MV-4-11 (cell line): ENCODE data around the gene KRT85.
"Not testable (repeated sequence)": the region's sequence is repeated elsewhere in the genome, so short reads cannot be mapped to it uniquely, and the experiment has no call there.

Experiments used
- DNase-seq: peaks from one replicate; lab custom pipeline; 2025; lab: John Stamatoyannopoulos, UW

KRT85 gene

DNA sequence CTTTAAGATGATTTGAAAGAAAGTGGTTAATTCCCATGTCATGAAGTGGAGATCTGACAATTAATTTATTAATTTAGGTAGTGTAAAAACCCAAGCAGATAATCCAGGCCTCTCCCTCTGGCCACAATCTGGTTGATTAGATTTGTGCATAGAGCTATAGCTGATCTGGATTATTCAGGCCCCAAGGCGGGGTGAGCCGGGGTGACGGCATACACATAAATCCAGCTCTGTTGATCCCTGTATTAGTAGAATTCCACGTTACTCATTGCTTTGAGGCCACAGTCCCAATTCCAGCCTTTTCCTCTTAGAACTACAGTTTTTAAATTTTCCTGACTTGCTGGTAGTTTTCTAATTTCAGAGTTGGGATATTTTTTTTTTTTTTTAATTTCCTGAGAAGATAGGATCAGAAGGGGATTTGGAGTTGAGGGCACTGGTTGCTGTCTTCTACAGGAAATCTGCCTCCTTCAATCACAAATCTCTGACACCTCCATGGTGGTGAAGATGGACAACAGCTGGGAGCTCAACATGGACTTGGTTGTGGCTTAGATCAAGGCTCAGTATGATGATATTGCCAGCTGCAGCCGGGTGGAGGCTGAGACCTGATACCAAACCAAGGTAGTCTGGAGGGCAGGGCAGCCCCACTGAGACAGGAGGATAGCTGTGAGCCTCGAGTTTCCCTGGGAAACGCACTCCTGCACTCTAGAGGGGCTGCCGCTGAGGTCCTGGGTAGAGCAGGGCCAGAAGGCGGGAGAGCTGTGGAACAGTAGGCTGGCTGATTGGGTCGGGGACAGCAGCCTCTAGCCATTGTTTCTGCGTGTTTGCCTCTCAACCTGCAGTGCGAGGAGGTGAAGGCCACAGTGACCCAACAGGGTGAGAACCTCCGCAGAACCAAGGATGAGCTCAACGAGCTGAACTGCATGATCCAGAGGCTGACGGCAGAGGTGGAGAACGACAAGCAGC lies 19.4 kb downstream of the KRT85 start:
- DNase-seq = no peak

DNA sequence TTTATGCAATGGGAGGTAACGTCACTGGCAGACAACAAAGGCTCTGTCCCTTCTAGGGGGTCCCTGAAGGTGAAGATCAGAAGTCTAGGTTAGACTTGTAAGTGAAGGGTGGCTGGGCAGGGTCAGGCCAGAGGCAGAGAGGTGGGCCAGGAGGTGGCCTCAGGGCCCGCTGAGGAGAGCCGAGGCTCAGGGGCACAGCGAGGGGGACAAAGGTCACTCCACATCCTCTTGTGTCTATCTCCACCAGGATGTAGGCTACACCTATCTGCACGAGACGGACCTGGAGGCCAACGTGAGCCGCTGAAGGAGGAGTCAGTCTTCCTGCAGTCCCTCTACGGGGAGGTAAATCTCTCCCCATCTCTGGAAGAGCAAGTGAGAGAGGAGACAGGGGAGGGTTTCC lies 20.3 kb downstream of the KRT85 start:
- no peak for DNase-seq

DNA sequence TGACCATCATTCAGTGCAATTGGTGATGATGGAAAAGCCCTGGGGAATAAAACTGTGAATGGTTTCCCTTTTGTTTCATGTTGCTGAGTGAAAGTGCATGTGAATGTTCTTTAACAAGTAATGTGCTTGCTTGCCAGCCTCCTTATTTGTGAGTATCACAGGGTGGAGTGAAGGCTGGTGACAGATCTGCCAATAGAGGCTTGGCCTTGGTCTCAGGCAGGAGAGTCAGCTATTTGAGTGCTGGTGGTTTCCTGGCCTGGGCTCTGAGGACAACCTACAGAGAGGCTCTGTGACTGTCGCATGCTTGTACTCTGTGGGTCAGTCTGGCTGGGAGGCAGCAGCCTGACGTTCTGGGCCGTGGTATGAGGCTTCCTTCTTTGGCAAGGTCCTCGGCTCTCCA lies 20.7 kb downstream of the KRT85 start:
- no peak for DNase-seq

DNA sequence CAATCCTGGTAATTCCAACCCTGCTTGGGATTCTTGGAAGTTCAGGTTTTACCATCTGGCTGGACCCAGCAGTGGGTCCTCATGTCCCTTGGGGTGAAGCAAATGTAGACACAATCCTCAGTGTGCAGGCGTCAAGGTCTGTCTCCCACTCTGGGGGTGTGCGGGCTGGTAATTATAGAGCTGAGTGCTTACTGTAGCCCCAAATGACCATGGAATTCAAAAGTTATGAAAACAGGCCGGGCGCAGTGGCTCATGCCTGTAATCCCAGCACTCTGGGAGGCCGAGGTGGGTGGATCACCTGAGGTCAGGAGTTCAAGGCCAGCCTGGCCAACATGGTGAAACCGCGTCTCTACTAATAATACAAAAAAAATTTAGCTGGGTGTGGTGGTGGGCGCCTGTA lies 22.2 kb downstream of the KRT85 start:
- not testable (repeated sequence) for DNase-seq

DNA sequence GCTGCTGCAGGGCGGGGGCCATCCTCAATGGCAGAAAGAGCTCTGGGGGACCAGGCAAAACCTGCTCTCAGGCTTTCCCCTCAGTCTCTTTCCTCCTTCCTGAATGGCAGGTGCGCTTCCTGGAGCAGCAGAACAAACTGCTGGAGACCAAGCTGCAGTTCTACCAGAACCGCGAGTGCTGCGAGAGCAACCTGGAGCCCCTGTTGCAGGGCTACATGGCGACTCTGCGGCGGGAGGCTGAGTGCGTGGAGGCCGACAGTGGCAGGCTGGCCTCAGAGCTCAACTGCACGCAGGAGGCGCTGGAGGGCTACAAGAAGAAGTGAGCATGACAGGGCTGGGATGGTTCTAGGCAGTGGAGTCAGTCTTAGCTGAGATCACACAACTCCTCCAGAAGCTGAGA lies 23.2 kb downstream of the KRT85 start:
- DNase-seq = no peak

DNA sequence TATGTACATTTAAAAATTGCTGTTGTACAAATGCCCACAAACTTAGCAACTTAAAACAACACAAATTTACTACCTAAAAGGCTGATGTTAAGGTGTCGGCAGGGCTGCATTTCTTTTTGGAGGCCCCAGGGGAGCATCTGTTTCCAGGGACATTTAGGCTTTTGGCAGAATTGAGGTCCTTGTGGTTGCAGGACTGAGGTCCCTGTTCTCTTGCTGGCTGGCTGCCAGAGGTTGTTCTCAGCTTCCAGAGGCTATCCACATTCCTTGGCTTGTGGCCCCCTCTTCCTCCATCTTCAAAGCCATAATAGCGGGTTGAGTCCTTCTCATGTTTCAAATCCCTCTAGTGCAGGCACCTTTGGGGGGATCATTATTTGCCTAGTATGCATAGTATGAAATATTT lies 23.7 kb downstream of the KRT85 start:
- DNase-seq = no peak

DNA sequence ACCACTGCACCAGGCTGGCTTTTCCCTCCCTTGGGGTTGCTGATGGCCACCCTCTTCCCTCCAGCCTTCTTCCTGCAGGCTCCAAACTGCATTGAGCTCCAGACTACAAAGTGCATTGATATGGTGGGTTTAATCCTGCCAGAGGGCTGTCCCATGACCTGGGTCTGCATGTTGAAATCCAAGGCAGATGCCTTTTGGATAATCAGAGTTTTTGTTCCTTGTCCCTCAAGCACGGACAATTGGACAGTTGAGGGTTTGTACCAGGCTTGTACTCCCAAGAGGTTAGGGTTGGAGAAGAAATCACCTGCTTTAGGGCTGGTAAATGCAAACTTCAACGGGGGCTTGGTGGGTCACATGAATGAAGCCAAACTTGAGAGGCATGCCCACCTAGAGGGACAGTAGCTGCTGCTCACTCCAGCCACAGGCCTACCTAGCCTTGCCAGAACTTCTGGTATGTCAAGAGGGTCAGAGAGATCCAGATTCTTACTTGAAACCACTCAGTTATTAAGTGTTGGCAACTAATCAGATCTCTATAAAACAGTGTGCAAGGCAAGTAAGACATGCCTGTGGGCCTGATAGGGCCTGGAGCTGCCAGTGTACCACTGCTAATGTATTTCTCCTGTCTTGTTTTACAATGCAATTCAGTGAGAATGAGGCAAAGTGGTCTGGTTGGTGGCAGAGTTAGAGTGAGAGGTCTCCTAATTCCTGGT lies 24.3 kb downstream of the KRT85 start:
- no peak for DNase-seq

DNA sequence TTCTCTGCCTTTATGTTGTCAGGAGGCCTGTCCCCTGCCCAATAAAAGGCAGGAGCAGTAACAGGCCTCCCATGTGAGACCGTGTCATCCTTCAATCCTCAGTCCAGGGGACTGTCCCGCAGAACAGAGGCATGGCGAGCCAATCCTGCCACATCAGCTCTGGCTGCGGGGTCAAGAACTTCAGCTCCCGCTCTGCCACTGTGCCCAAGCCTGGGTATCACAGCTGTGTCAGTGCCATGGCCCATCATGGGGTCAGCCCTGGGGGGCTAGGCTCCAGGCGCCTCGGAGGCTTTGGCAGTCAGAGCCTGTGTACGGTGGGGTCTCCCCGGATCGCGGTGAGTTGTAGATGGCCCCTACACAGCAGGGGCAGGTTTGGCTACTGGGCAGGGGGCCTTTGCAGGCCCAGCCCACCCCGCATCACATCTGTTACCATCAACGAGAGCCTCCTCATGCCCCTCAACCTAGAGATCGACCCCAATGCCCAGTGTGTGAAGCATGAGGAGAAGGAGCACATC lies 26.2 kb downstream of the KRT85 start:
- DNase-seq = no peak

DNA sequence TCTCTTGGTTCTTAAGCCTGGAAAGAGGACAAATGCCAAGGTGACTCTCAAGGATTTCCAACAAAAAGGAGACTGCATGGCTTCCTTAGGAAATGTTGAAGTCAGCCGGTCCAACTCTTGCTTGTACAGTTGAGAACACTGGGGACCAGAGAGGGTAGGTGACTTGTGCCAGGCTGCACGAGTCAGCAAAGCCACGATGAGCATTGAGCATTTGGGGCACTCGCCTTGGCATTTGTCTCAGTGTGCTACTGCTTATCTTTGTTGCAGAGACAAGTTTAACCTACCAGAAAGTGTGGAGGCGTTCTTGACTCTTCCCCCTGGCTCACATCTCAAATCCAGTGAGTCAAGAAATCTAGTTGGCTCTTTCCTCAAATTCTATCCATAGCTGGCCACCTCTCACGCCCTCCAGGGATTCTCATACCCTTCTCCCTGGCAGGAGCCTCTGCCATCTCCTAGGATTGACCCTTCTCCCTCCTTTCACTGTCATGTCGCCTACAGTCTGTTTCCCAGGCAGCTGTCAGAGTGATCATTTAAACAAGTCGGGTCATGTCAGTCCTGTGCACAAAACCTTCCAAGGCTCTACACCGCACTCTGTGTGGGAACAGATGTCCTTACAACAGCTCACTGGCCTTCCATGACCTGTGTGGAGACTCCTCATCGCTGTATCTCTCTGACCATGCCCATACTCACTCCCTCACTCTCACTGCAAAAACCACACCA lies 28.9 kb downstream of the KRT85 start:
- DNase-seq = no peak

DNA sequence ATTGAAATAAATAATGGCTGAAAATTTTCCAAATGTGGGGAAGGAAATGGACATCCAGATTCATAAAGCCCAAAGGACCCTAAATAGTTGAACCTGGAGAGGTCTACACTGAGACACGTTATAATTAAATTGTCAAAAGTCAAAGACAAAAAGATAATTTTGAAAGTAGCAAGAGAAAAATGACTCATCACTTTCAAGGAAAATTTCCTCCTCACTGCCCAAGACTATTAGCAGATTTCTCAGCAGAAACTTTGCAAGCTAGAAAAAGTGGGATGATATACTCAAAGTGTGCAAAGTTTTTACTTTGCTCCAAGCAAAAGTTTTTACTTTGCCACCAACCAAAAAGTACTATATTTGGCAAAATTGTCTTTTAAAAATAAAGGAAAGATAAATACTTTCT lies 30.2 kb downstream of the KRT85 start:
- DNase-seq = no peak

DNA sequence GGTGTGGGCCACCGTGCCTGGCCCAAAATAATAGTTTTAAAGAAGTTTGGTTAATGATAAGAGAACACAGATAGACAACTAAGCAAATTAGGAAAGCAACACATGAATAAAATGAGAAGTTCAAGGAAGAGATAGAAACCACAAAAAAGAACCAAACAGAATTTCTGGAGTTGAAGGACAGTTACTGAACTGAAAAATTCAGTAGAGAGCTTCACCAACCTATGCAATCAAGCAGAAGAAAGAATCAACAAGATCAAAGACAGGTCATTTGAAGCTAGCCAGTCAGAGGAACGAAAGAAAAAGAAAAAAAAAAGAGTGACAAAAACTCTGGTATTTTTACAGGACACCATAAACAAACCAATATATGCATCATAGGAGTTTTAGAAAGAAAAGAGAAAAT lies 30.6 kb downstream of the KRT85 start:
- DNase-seq = no peak

DNA sequence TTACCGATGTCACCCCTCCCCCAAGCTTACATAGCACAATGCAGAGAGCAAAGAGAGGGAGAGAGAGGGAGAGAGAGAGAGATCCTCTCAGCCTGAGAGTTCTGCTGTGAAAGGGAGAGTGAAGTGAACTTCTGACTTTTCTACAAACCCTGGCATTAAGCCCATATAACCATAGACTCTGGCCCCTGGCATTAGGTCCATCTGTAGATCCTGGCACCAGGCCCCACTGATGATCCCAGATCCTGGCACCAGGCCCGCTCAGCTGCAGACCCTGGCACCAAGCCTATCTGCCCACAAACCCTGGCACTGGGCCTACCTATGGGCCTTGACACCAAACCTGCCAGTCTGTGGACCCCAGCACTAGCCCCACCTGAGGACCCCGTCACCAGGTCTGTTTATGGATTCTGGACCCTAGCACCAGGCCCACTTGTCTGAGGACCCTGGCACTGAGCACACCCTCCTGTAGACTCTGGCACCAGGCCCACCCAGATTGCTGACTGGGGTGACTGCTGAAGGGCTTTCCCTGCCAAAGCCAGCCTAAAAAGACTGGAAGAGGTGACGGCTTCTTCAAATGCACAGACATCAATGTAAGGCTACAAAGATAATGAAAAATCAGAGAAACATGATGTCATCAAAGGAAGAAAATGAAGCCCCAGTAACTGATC lies 31.6 kb downstream of the KRT85 start:
- no peak for DNase-seq

DNA sequence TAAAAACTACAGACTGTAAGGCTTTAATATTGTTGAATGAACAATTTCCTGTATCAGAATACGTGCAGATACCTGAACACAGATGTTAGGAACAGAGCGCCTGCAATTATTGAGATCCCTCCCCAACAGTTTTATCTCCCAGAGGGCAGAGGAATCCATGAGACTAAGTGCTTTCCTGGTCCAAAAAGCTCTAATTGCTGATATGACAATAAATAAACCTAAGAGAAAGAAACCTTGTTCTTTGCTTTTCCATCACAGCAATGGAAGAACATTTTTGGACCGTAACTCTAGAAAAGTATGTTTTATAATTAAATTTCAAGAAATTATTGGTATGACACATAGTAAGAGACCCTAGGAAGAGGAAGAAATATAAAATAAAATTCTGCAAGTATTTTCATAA lies 33.1 kb downstream of the KRT85 start:
- no peak for DNase-seq

DNA sequence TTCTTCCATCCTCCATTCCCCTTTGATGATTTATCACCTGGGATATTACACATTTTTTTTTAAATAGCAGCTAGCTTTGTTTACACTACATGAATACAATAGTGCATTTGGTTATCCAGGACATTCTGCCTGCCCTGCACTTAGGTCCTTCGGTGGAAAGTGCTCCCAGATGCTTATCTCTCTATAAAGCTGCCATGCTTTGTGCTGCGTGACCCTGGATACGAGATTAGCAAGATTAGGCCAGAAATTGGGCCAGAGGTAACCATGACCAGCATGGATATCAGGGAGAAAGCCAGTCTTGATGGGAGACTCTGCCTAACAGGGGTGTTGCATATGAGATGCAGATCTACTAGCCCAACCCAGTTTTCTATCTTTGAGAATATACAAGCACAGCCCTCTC lies 34.0 kb downstream of the KRT85 start:
- DNase-seq = no peak

DNA sequence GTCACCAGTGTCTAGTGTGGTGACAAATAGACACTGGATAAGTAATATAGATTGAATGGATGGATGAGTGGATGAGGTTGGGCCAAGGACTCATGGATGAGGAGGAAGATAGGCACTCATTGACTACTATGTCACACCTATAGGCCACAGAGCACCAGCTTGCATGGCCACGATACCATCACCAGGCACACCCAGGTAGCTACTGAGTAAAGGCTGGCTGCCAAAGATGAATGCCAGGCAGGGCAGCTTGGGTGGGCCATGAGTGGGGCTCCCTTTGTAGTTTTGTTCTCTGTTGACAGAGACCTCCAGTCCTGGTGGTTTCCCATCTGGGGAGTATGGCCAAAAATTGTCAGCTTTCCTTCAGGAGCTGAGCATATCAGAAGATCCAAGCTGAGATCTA lies 34.9 kb downstream of the KRT85 start:
- no peak for DNase-seq

DNA sequence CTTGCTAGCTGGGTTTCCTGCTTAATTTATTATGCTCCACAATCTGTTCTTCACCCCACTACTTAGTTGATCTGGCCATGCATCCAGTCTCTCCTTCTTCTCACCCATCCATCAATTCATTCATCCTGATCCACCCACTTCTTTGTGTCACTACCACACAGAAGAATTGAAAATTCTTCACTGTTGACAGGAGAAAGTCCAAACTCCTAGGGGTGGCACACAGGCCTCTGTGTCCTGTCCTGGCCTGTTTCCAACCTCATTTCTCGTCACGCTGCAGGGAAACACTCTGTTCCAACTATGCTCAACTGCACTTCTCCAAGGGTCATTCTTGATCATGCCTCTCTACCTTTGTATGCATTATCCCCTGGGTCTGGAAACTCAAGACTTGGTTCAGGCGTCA lies 35.4 kb downstream of the KRT85 start:
- DNase-seq = no peak

DNA sequence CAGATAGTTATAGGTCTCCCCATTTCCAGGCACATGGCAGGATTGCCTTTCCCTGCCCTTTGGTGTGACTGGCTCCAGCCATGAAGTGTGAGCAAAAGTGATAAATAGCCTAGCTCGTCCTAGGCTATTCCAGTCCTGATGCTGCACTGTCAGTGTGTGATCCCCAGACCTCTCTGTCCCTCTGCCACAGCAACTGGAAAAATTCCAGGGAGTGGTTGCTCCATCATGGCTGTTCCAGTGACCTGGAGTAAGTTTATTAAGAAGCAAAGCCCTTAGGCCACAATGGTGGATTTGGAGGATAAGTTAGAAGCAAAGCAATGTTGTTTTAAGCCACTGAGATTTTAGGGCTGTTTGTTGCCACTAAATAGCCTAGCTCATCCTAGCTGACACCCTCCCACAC lies 36.2 kb downstream of the KRT85 start:
- DNase-seq = no peak

DNA sequence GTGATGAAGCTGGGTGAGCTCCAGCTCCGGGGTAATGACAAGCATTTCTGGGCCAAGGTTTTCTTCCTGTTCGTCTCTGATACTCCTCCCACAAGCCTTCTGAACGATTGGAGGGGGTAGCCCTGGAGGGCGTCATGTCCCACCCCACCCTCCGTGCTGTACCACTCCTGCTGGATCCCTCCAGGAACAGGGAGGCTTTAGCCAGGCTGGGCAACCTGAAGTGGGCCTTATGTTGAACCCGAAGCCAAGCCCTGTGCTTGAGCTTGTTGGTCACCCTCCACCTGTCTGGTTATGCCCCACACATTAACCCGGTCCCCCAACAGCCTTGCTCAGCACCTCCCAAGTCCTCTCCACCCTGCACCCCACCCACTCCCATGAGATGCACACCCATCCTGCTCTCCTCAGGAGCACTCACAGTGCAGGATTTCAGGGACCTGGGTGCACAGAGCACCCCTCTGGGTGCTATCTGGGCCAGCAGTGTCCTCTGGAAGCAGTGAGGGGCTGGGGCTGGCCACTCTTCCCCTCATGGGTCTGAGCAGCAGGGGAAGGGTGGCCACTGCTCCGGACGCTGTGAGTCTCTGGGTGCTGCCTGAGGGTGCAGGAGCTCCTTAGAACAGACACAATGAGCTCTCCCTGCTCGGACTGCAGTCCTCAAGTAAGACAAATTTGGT lies 39.3 kb downstream of the KRT85 start:
- no peak for DNase-seq

DNA sequence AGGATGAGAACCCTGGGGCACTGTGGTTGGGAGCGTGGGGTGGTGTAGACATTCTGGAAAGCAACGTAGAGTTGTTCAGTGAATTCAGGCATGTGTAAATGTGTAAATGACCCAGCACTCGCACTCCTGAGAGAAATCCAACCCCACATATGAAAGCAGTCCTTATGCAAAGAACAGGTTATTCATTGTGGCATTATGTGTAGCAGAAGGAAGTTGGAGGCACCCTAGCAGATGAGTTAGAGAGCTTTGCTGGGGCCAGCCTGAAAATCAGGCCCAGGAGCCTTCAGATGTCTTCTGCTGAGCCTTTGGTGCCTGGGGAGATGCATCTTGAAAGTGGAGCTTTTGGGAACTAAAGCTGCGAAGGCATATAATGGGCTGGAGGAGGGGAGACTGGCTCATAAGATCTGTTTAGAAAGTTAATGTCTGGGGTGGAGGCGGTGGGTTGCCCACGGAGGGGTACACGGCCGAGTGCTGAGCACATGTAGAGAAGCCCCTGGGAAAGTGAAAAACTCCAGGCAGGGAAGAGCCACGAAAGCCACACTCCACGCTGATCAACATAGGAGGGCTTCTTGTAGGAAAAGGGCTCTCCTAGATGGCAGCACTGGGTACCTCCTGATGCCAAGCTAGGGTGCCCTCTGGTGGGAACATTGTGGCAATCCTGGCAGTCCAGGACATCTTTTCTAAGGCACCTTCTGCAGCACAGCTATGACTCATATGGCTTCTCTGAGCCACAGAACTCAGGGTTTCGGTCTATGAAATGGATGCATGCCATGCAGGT lies 40.0 kb downstream of the KRT85 start:
- DNase-seq = peak; percentile 86

DNA sequence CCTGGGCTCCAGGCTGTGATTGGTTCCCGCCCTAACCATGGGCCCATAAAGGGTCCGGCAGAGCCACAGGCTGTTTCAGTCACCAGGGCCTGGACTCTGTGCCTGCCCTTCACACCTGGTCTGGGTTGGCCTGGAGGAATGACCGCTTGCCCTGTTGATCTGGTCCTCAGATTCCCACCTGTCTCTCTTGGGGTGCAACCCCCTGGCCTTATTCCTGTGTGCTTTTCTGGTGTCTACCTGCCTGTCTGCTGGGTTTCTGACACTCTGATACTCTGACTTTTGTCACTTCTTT lies 43.2 kb downstream of the KRT85 start:
- no peak for DNase-seq
